Epithelial cell of proximal tubule (primary cell): Measurements from ENCODE around the gene NPIPB2. TPM values are rescaled to one million over a fixed set of nuclear protein-coding genes. Genes with fewer than 3 reads are reported as not detected.

Experiments
- DNase-seq: peaks from one replicate; pipeline ENCODE4 v3.0.0-alpha.2; 2011; ENCODE audit warnings: low read depth
- H3K4me3 ChIP-seq: 2 replicates; pipeline ENCODE4 v1.5.1; 2011; ENCODE audit warnings: low read depth, mild to moderate bottlenecking, low read length
- total RNA-seq: library from RNA; depleted of rRNA; stranded (reverse); fragments of >200 nt; gene quantifications from 2 replicates; pipeline ENCODE4 v1.2.3, GENCODE V29; 2015
- TF ChIP-seq, protein P1 (sequence below): conservative IDR thresholded peaks from 2 replicates; pipeline ENCODE4 v1.5.1; 2012; ENCODE audit warnings: low read depth, mild to moderate bottlenecking, low read length

NPIPB2 gene
- total RNA-seq, 1 donor from 2014 or later, result not detected

GRCh38 chr16:11913425-11914079 lies 28.3 kb downstream of the NPIPB2 start:
- peak overlapping the region; percentile 72 for H3K4me3 ChIP-seq
- DNase-seq, result no peak
- TF ChIP-seq, protein P1, sequence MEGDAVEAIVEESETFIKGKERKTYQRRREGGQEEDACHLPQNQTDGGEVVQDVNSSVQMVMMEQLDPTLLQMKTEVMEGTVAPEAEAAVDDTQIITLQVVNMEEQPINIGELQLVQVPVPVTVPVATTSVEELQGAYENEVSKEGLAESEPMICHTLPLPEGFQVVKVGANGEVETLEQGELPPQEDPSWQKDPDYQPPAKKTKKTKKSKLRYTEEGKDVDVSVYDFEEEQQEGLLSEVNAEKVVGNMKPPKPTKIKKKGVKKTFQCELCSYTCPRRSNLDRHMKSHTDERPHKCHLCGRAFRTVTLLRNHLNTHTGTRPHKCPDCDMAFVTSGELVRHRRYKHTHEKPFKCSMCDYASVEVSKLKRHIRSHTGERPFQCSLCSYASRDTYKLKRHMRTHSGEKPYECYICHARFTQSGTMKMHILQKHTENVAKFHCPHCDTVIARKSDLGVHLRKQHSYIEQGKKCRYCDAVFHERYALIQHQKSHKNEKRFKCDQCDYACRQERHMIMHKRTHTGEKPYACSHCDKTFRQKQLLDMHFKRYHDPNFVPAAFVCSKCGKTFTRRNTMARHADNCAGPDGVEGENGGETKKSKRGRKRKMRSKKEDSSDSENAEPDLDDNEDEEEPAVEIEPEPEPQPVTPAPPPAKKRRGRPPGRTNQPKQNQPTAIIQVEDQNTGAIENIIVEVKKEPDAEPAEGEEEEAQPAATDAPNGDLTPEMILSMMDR, result no peak

GRCh38 chr16:11909653-11910545 lies 31.9 kb downstream of the NPIPB2 start:
- no peak overlapping the region for H3K4me3 ChIP-seq
- DNase-seq, result no peak
- TF ChIP-seq, protein P1, result no peak

DNA sequence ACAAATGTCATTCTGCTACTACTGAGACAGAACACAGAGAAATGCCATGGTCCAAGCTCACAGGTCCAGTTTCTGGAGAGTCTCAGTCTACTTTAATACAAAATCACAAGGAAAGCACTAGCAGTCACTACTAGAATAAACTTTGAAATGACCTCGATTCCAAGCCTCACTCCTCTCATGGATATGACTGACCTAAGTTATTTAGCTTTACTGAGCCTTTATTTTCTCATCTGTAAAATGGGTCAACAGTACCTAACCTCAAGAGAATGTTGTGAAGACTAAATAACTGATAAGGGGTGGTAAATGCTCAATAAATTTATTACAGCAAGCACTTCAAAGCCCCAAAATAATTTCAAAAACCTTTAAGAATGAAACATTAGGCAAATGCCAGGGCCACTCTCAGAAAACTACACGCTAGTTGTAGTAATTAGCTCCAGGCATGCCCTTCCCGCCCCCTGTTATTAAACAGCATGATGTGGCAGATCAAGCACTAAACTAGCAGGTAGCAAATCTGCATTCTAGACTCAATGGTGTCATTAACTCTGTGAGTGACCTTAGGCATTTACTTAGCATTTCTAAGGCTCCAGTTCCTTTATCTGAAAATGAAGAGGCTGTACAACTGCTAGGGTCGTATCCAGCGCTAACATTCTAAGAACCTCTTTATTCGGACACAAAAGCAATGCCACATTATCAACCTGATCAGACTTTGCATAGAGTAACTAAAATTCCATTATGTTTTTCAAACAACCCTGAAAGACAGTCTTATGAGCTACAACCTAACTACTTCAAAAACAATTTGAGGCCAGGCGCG lies 34.5 kb downstream of the NPIPB2 start:
- TF ChIP-seq, protein P1, result no peak

GRCh38 chr16:11903906-11904305 lies 37.9 kb downstream of the NPIPB2 start:
- TF ChIP-seq, protein P1, result no peak
- no peak overlapping the region for H3K4me3 ChIP-seq
- DNase-seq, result no peak

More for the DNA sequence above, 34.5 kb downstream of the NPIPB2 start:
- no peak for DNase-seq
- no peak overlapping the region for H3K4me3 ChIP-seq

DNA sequence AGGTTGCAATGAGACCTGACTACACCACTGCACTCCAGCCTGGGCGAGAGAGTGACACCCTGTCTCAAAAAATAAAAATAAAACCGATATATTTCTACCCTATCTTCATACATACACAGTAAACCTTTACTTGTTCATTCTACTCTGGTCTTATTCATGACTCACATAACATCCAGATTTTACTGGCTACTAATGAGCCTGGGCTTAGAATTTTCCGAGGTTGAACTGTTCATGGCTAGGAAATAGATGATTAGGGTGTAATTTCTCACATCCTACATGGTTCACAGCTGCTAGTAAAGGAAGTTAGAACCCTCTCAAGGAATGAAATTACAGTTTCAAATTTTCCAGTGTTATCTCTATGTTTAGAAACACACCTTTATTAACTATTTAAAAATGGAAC lies 40.8 kb downstream of the NPIPB2 start:
- H3K4me3 ChIP-seq, result no peak overlapping the region
- TF ChIP-seq, protein P1, result no peak
- DNase-seq, result no peak

DNA sequence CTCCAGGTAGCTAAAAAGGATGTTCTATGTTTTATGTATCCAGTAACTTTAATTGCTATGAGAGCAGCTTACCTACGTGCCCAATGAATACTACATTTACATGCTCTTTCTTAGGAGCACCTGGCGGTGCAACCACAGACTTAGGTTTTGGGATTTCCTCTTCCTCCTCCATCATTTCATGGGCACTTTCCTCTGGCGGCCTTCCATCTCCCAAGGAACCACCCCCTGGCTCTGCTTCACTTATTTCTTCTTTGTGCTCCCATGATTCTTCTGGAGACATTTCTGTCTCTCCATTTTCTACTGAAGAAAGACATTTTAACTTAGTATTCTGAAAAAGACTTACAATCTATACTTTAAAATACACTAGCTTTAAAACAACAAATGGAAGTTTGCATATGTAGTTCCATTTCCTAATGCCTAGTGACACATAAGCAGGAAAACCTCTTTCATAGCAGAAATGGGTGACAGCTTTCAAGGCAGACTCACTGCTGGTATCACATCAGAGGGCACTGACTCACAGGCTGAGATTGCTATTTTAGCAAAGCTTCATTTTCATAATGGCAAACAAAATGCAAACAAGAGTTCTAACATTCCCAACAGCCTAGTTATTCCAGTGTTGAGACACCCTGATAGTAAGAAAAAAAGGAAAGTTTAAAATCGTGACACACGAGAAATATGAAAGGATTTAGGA lies 45.2 kb downstream of the NPIPB2 start:
- H3K4me3 ChIP-seq, result no peak overlapping the region
- DNase-seq, result peak; percentile 26
- TF ChIP-seq, protein P1, result no peak
